Skeletal muscle satellite cell (primary cell): ENCODE measurements around the gene RAMP3.
"Not testable (repeated sequence)": the region's sequence is repeated elsewhere in the genome, so short reads cannot be mapped to it uniquely, and the experiment has no call there.

Source experiments
- H3K27me3 ChIP-seq: 2 replicates; pipeline ENCODE4 v1.7.0; 2013; ENCODE audit warnings: low read length; ENCODE audit not compliant: control insufficient read depth, insufficient read depth
- H3K36me3 ChIP-seq: 2 replicates; pipeline ENCODE4 v1.7.0; 2013; ENCODE audit warnings: mild to moderate bottlenecking, control low read depth, low read length; ENCODE audit not compliant: insufficient read depth
- H3K4me1 ChIP-seq: 2 replicates; pipeline ENCODE4 v1.7.0; 2013; ENCODE audit warnings: low read length; ENCODE audit not compliant: control insufficient read depth, insufficient read depth
- H3K4me2 ChIP-seq: 2 replicates; pipeline ENCODE4 v1.7.0; 2013; ENCODE audit warnings: mild to moderate bottlenecking, low read length
- H3K4me3 ChIP-seq: 2 replicates; pipeline ENCODE4 v1.7.0; 2013; ENCODE audit warnings: low read length
- H3K9ac ChIP-seq: 2 replicates; pipeline ENCODE4 v1.7.0; 2013; ENCODE audit warnings: mild to moderate bottlenecking, low read depth, low read length, moderate library complexity
- H3K9me3 ChIP-seq: replicated peaks from 2 replicates; pipeline ENCODE4 v1.7.0; 2013; ENCODE audit warnings: mild to moderate bottlenecking, control low read depth, low read length

The RAMP3 gene

GRCh38 chr7:45191396-45191795 lies 33.8 kb downstream of the RAMP3 start:
- Histone ChIP-seq H3K9me3 (no peaks in the 10 kb centered on the region), H3K4me2 (no peak overlapping the region), H3K36me3 (no peaks in the 10 kb centered on the region), H3K9ac (no peak overlapping the region), H3K4me1 (no peaks in the 10 kb centered on the region), H3K27me3 (peaks cover 29% of the 10 kb centered on the region), H3K4me3 (no peak overlapping the region)

GRCh38 chr7:45192621-45193041 lies 35.0 kb downstream of the RAMP3 start:
- Histone ChIP-seq H3K9me3 (no peaks in the 10 kb centered on the region), H3K4me3 (no peak overlapping the region), H3K36me3 (no peaks in the 10 kb centered on the region), H3K9ac (no peak overlapping the region), H3K27me3 (peaks cover 17% of the 10 kb centered on the region), H3K4me2 (no peak overlapping the region), H3K4me1 (no peaks in the 10 kb centered on the region)

GRCh38 chr7:45193828-45194227 lies 36.2 kb downstream of the RAMP3 start:
- Histone ChIP-seq H3K27me3 (peaks cover 16% of the 10 kb centered on the region), H3K4me2 (no peak overlapping the region), H3K4me1 (no peaks in the 10 kb centered on the region), H3K36me3 (no peaks in the 10 kb centered on the region), H3K9ac (no peak overlapping the region), H3K9me3 (no peaks in the 10 kb centered on the region), H3K4me3 (no peak overlapping the region)

GRCh38 chr7:45196374-45196773 lies 38.8 kb downstream of the RAMP3 start:
- H3K9me3 ChIP-seq: no peaks in the 10 kb centered on the region
- H3K4me3 ChIP-seq: no peak overlapping the region
- H3K27me3 ChIP-seq: peaks cover 28% of the 10 kb centered on the region
- no peaks in the 10 kb centered on the region for H3K36me3 ChIP-seq
- no peaks in the 10 kb centered on the region for H3K4me1 ChIP-seq
- H3K9ac ChIP-seq: no peak overlapping the region
- no peak overlapping the region for H3K4me2 ChIP-seq

GRCh38 chr7:45197461-45197860 lies 39.9 kb downstream of the RAMP3 start:
- peaks cover 27% of the 10 kb centered on the region for H3K27me3 ChIP-seq
- H3K9me3 ChIP-seq: no peaks in the 10 kb centered on the region
- no peak overlapping the region for H3K4me2 ChIP-seq
- no peaks in the 10 kb centered on the region for H3K4me1 ChIP-seq
- H3K4me3 ChIP-seq: no peak overlapping the region
- H3K36me3 ChIP-seq: no peaks in the 10 kb centered on the region
- H3K9ac ChIP-seq: no peak overlapping the region

GRCh38 chr7:45198986-45199385 lies 41.4 kb downstream of the RAMP3 start:
- Histone ChIP-seq H3K4me1 (no peaks in the 10 kb centered on the region), H3K4me2 (no peak overlapping the region), H3K9me3 (no peaks in the 10 kb centered on the region), H3K4me3 (no peak overlapping the region), H3K36me3 (no peaks in the 10 kb centered on the region), H3K27me3 (peaks cover 24% of the 10 kb centered on the region), H3K9ac (no peak overlapping the region)

- H3K9me3 ChIP-seq: no peaks in the 10 kb centered on the region
- H3K9ac ChIP-seq: no peak overlapping the region
- peaks cover 24% of the 10 kb centered on the region for H3K27me3 ChIP-seq
- H3K36me3 ChIP-seq: no peaks in the 10 kb centered on the region
- H3K4me1 ChIP-seq: no peaks in the 10 kb centered on the region
- no peak overlapping the region for H3K4me3 ChIP-seq
- H3K4me2 ChIP-seq: no peak overlapping the region
These were observed 41.9 kb downstream of the RAMP3 start for GRCh38 chr7:45199506-45199905.

- Histone ChIP-seq H3K4me2 (no peak overlapping the region), H3K27me3 (peaks cover 46% of the 10 kb centered on the region), H3K9me3 (no peaks in the 10 kb centered on the region), H3K4me1 (no peaks in the 10 kb centered on the region), H3K9ac (no peak overlapping the region), H3K36me3 (no peaks in the 10 kb centered on the region), H3K4me3 (no peak overlapping the region)
These were observed 45.0 kb downstream of the RAMP3 start for GRCh38 chr7:45202625-45203024.

GRCh38 chr7:45203036-45203435 lies 45.4 kb downstream of the RAMP3 start:
- no peak overlapping the region for H3K9ac ChIP-seq
- no peak overlapping the region for H3K4me2 ChIP-seq
- H3K36me3 ChIP-seq: no peaks in the 10 kb centered on the region
- no peak overlapping the region for H3K4me3 ChIP-seq
- no peaks in the 10 kb centered on the region for H3K4me1 ChIP-seq
- H3K27me3 ChIP-seq: peaks cover 47% of the 10 kb centered on the region
- no peaks in the 10 kb centered on the region for H3K9me3 ChIP-seq

GRCh38 chr7:45203459-45203858 lies 45.9 kb downstream of the RAMP3 start:
- Histone ChIP-seq H3K4me3 (no peak overlapping the region), H3K36me3 (no peaks in the 10 kb centered on the region), H3K9me3 (no peaks in the 10 kb centered on the region), H3K4me2 (no peak overlapping the region), H3K4me1 (no peaks in the 10 kb centered on the region), H3K27me3 (peaks cover 51% of the 10 kb centered on the region), H3K9ac (no peak overlapping the region)

- no peak overlapping the region for H3K4me2 ChIP-seq
- no peaks in the 10 kb centered on the region for H3K9me3 ChIP-seq
- H3K36me3 ChIP-seq: no peaks in the 10 kb centered on the region
- no peak overlapping the region for H3K4me3 ChIP-seq
- H3K9ac ChIP-seq: no peak overlapping the region
- H3K27me3 ChIP-seq: peaks cover 57% of the 10 kb centered on the region
- no peaks in the 10 kb centered on the region for H3K4me1 ChIP-seq
These were observed 46.4 kb downstream of the RAMP3 start for GRCh38 chr7:45203936-45204445.

GRCh38 chr7:45206266-45206665 lies 48.7 kb downstream of the RAMP3 start:
- H3K4me1 ChIP-seq, H3K9me3 ChIP-seq, H3K4me3 ChIP-seq, H3K4me2 ChIP-seq, H3K36me3 ChIP-seq, H3K9ac ChIP-seq: not testable (repeated sequence)
- H3K27me3 ChIP-seq: peaks cover 47% of the 10 kb centered on the region
